K562 (cell line): ENCODE data around the gene MTRFR. TPM values are rescaled to one million over a fixed set of nuclear protein-coding genes. Genes with fewer than 3 reads are reported as not detected.

ENCODE experiments used
- AFF4 ChIP-seq: sonication (generic); formaldehyde crosslinking; IDR thresholded peaks from 2 replicates; pipeline ENCODE4 v1.8.0; 2023; ENCODE audit warnings: mild to moderate bottlenecking, missing genetic modification reagents
- ARID4B ChIP-seq: sonication (generic); formaldehyde crosslinking; IDR thresholded peaks from 2 replicates; pipeline ENCODE4 v1.8.0; 2022; ENCODE audit warnings: mild to moderate bottlenecking, missing genetic modification reagents
- CBFA2T3 ChIP-seq: fragments of 450-650 bp; IDR thresholded peaks from 2 replicates; pipeline ENCODE4 v1.6.1; 2017
- CBX3 ChIP-seq, 2 experiments: IDR thresholded peaks; 1 replicate in 1 of 2; 2 replicates in 1 of 2; pipeline ENCODE4 v1.6.1; 2012; ENCODE audit warnings: inconsistent platforms in 2 of 2, low read length in 2 of 2, borderline replicate concordance in 1 of 2, control low read depth in 1 of 2
- FOXP4 ChIP-seq: sonication (generic); formaldehyde crosslinking; IDR thresholded peaks from 2 replicates; pipeline ENCODE4 v1.8.0; 2022; ENCODE audit warnings: mild to moderate bottlenecking, missing genetic modification reagents, borderline replicate concordance
- GMEB1 ChIP-seq: fragments of 250-450 bp; sonication (Bioruptor Pico); IDR thresholded peaks from 2 replicates; pipeline ENCODE4 v1.4.0; 2020; ENCODE audit warnings: mild to moderate bottlenecking
- HNRNPH1 ChIP-seq: fragments of 200-400 bp; formaldehyde crosslinking; optimal IDR thresholded peaks from 2 replicates; pipeline ENCODE3; 2017; ENCODE audit warnings: low read depth, mild to moderate bottlenecking, low read length, moderate library complexity
- SRF ChIP-seq, 2 experiments: fragments of 250-450, 450-650 bp in 1 of 2; sonication (Bioruptor Pico) in 1 of 2; sonication (generic) in 1 of 2; formaldehyde crosslinking; IDR thresholded peaks; 2 replicates each; pipeline versions ENCODE4 v1.5.0 to v1.5.1; 2020 to 2022; ENCODE audit warnings: mild to moderate bottlenecking in 1 of 2, missing genetic modification reagents in 1 of 2
- ZNF174 ChIP-seq: fragments of 250-450 bp; sonication (Bioruptor Pico); IDR thresholded peaks from 2 replicates; pipeline ENCODE4 v1.4.0; 2020; ENCODE audit warnings: mild to moderate bottlenecking
- ZNF76 ChIP-seq: fragments of 250-450 bp; sonication (Bioruptor Pico); IDR thresholded peaks from 2 replicates; pipeline ENCODE4 v1.4.0; 2020; ENCODE audit warnings: mild to moderate bottlenecking, moderate library complexity, borderline replicate concordance
- polyA plus RNA-seq, 8 experiments: library from polyadenylated mRNA; depleted of rRNA in 4 of 8; stranded (reverse) in 5 of 8; unstranded in 3 of 8; fragments of >200 nt; fragmentation: Nextera tagmentation in 2 of 8; fragmentation: Illumina TruSeq in 1 of 8; extraction: Ambion mirVana in 2 of 8; extraction: Trizol in 1 of 8; gene quantifications; 2 replicates each; pipeline versions ENCODE4 v1.2.1 to v1.2.3, GENCODE V29; 2011 to 2014; ENCODE audit warnings: inconsistent platforms in 1 of 8, missing spikeins in 1 of 8
- total RNA-seq, 7 experiments: library from RNA; depleted of rRNA in 6 of 7; stranded (reverse); fragments of >200 nt in 6 of 7; fragmentation: Illumina TruSeq in 2 of 7; extraction: Trizol in 2 of 7; gene quantifications; 2 replicates each; pipeline versions ENCODE4 v1.2.1 to v1.2.3, GENCODE V29; 2011 to 2021; ENCODE audit warnings: low replicate concordance in 1 of 7
- TF ChIP-seq, protein P1 (sequence below): sonication (generic); formaldehyde crosslinking; IDR thresholded peaks from 2 replicates; pipeline ENCODE4 v1.8.0; 2023; ENCODE audit warnings: mild to moderate bottlenecking, missing genetic modification reagents

MTRFR gene
- total and polyA plus RNA-seq, 9 of the 15 experiments (the other 6 are each of a cell fraction or from before 2014, with no cell fraction given) = 16.7 to 55.6 (median 34.7) TPM

GRCh38 chr12:123233505-123234308, 471 bp downstream of the MTRFR start (continued):
- no peak for TF ChIP-seq HNRNPH1
- TF ChIP-seq ARID4B = no peak
- no peak for TF ChIP-seq GMEB1
- TF ChIP-seq SRF (CRISPR knock-in tag; IDR thresholded peaks at IDR 0.05) = peak in 1 of 2 experiments; percentile 50; a peak in 1 of 4 replicates
- TF ChIP-seq ZNF174 = 0 out of 2 replicates have a peak, but pooled peaks have one; percentile 33
- TF ChIP-seq AFF4 = no peak; the same call in 1 of the 2 replicates
- TF ChIP-seq, protein P1, sequence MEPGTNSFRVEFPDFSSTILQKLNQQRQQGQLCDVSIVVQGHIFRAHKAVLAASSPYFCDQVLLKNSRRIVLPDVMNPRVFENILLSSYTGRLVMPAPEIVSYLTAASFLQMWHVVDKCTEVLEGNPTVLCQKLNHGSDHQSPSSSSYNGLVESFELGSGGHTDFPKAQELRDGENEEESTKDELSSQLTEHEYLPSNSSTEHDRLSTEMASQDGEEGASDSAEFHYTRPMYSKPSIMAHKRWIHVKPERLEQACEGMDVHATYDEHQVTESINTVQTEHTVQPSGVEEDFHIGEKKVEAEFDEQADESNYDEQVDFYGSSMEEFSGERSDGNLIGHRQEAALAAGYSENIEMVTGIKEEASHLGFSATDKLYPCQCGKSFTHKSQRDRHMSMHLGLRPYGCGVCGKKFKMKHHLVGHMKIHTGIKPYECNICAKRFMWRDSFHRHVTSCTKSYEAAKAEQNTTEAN = peak; percentile 79; the same call in 1 of the 2 replicates
- no peak for TF ChIP-seq CBX3 (IDR thresholded peaks at IDR 0.05; ENCODE audit: borderline replicate concordance in 1 of 2, low read length in 2 of 2)
- TF ChIP-seq ZNF76 (CRISPR knock-in tag) = no peak
- TF ChIP-seq CBFA2T3 = no peak
- peak; percentile 28; the same call in 1 of the 2 replicates for TF ChIP-seq FOXP4
